HepG2 (cell line): ENCODE results near the gene DNPH1. TPM values are rescaled to one million over a fixed set of nuclear protein-coding genes. Genes with fewer than 3 reads are reported as not detected.

Experiments used
- ATAC-seq: fragments of 200-7000 bp; cut with Tn5 transposase; 3 replicates; pipeline ENCODE4 v1.9.1; 2020; ENCODE audit warnings: mild to moderate bottlenecking, moderate library complexity
- BruUV-seq: library from RNA; stranded (reverse); fragments of 400-500 nt; replicated peaks from 2 replicates; lab custom pipeline; 2021; lab: Mats Ljungman, UMichigan
- CTCF ChIA-PET: fragments of 300-600 bp; formaldehyde crosslinking; extraction: SDS; loops from one replicate; lab custom pipeline; 2021; ENCODE audit warnings: low total read pairs, inconsistent platforms, low intra/inter-chr PET ratio; lab: Yijun Ruan, JAX
- POLR2A ChIA-PET: fragments of 350-600 bp; sonication (Branson Sonifier 250); formaldehyde crosslinking; loops from one replicate; lab custom pipeline; 2020; ENCODE audit warnings: antibody characterized with exemption, inconsistent platforms; lab: Yijun Ruan, JAX
- DNase-seq: peaks from one replicate; pipeline ENCODE4 v3.0.0-alpha.2; 2015; ENCODE audit warnings: low spot score
- FAIRE-seq: peaks from 3 replicates; lab custom pipeline; 2011; peaks lifted over from hg19 to GRCh38; lab: Jason Lieb, UNC
- H2AFZ ChIP-seq: one replicate; pipeline ENCODE4 v1.6.1; 2011; ENCODE audit warnings: low read length, inconsistent platforms
- H3K27ac ChIP-seq: fragments of 300-600 bp; 3 replicates; pipeline ENCODE4 v1.8.0; 2011; ENCODE audit warnings: mixed run types, mild to moderate bottlenecking, mixed read lengths, low read length, inconsistent platforms; ENCODE audit not compliant: insufficient read depth; ENCODE audit errors: extremely low read length
- H3K27me3 ChIP-seq, 2 experiments: fragments of 200-600 bp in 1 of 2; 2 replicates in 1 of 2; 3 replicates in 1 of 2; pipeline versions ENCODE4 v1.6.0 to v1.8.0; 2011; ENCODE audit warnings: low read length in 2 of 2, mild to moderate bottlenecking in 2 of 2, moderate library complexity in 2 of 2, inconsistent platforms in 1 of 2; ENCODE audit not compliant: insufficient read depth in 2 of 2, control insufficient read depth in 1 of 2
- H3K36me3 ChIP-seq, 2 experiments: fragments of 200-600 bp in 1 of 2; replicated peaks in 1 of 2; 2 replicates in 1 of 2; 3 replicates in 1 of 2; pipeline versions ENCODE4 v1.5.1 to v1.8.0; 2011; ENCODE audit warnings: low read length in 2 of 2, inconsistent platforms in 1 of 2; ENCODE audit not compliant: insufficient read depth in 2 of 2, control insufficient read depth in 1 of 2
- H3K4me1 ChIP-seq: 2 replicates; pipeline ENCODE4 v1.5.1; 2012; ENCODE audit warnings: low read length, inconsistent platforms; ENCODE audit not compliant: insufficient read depth
- H3K4me2 ChIP-seq: 2 replicates; pipeline ENCODE4 v1.6.0; 2011; ENCODE audit warnings: low read depth, low read length, inconsistent platforms
- H3K4me3 ChIP-seq, 3 experiments: fragments of 200-600 bp in 1 of 3; sonication (generic), shearing (Covaris generic) in 1 of 3; replicated peaks in 1 of 3; 2 replicates each; pipeline ENCODE4 v1.5.1; 2011 to 2016; ENCODE audit warnings: low read length in 3 of 3, inconsistent platforms in 2 of 3, low read depth in 2 of 3, mild to moderate bottlenecking in 2 of 3, control low read depth in 1 of 3, mixed read lengths in 1 of 3; ENCODE audit not compliant: insufficient read depth in 1 of 3
- H3K79me2 ChIP-seq: one replicate; pipeline ENCODE4 v1.6.1; 2011; ENCODE audit warnings: low read length, inconsistent platforms; ENCODE audit not compliant: insufficient read depth
- H3K9ac ChIP-seq: 2 replicates; pipeline ENCODE4 v1.6.0; 2011; ENCODE audit warnings: mild to moderate bottlenecking, low read depth, low read length, inconsistent platforms; ENCODE audit not compliant: insufficient read depth
- H3K9me3 ChIP-seq: 2 replicates; pipeline ENCODE4 v1.5.1; 2012; ENCODE audit warnings: mild to moderate bottlenecking, low read length
- H4K20me1 ChIP-seq: 2 replicates; pipeline ENCODE4 v1.6.0; 2011; ENCODE audit warnings: inconsistent platforms, mild to moderate bottlenecking, low read length, moderate library complexity; ENCODE audit not compliant: insufficient read depth
- AKNA ChIP-seq: sonication (generic); formaldehyde crosslinking; IDR thresholded peaks from 2 replicates; pipeline ENCODE4 v1.4.0; 2020; ENCODE audit warnings: missing genetic modification reagents, borderline replicate concordance
- DMAP1 ChIP-seq: IDR thresholded peaks from 2 replicates; pipeline ENCODE4 v1.6.1; 2016
- HDAC6 ChIP-seq: fragments of 200-600 bp; sonication (generic); IDR thresholded peaks from 2 replicates; pipeline ENCODE4 v1.7.0; 2017; ENCODE audit warnings: mild to moderate bottlenecking, antibody characterized with exemption, low read length, low read depth
- MAFK ChIP-seq, 2 experiments: IDR thresholded peaks in 1 of 2; conservative IDR thresholded peaks in 1 of 2; 2 replicates each; pipeline ENCODE4 v1.6.1; 2011; ENCODE audit warnings: improper control_type of control experiment in 2 of 2, low read length in 2 of 2
- NFAT5 ChIP-seq: sonication (generic); formaldehyde crosslinking; IDR thresholded peaks from 2 replicates; pipeline ENCODE4 v1.4.0; 2020; ENCODE audit warnings: missing genetic modification reagents
- REPIN1 ChIP-seq: sonication (generic); formaldehyde crosslinking; IDR thresholded peaks from 2 replicates; pipeline ENCODE4 v1.8.0; 2022; ENCODE audit warnings: missing genetic modification reagents, low read depth, mild to moderate bottlenecking, borderline replicate concordance
- RXRB ChIP-seq: IDR thresholded peaks from 2 replicates; pipeline ENCODE4 v1.6.1; 2016; ENCODE audit warnings: borderline replicate concordance, missing genetic modification reagents, missing compliant biosample characterization
- ZNF629 ChIP-seq: sonication (generic); formaldehyde crosslinking; conservative IDR thresholded peaks from 2 replicates; pipeline ENCODE4 v1.5.0; 2020; ENCODE audit warnings: missing genetic modification reagents
- ZNF674 ChIP-seq: sonication (generic); formaldehyde crosslinking; IDR thresholded peaks from 2 replicates; pipeline ENCODE4 v1.5.0; 2020; ENCODE audit warnings: low read depth, mild to moderate bottlenecking, missing genetic modification reagents
- ZNF703 ChIP-seq: sonication (generic); formaldehyde crosslinking; IDR thresholded peaks from 2 replicates; pipeline ENCODE4 v1.5.1; 2020; ENCODE audit warnings: missing genetic modification reagents, mild to moderate bottlenecking, moderate library complexity, borderline replicate concordance
- ZNF878 ChIP-seq: sonication (generic); formaldehyde crosslinking; IDR thresholded peaks from 2 replicates; pipeline ENCODE4 v1.8.1; 2023; ENCODE audit warnings: mild to moderate bottlenecking, missing genetic modification reagents, moderate library complexity
- WGBS: methylation state at CpG from one replicate; pipeline ENCODE4 v1.1.6; 2017; ENCODE audit warnings: low lambda C conversion rate; 5-methylcytosine and 5-hydroxymethylcytosine counted together
- in situ Hi-C: cut with HindIII; loops from 2 replicates; pipeline ENCODE4 v1.10.0; 2017; ENCODE audit warnings: low pct_unique_long_range_greater_than_20kb; ENCODE audit not compliant: extremely low pct_ligation_motif_present
- intact Hi-C: fragments of 100-400 bp; cut with micrococcal nuclease; formaldehyde crosslinking; loops from one replicate; pipeline ENCODE4 v1.10.0; 2022; ENCODE audit not compliant: unreplicated experiment
- polyA plus RNA-seq, 8 experiments: library from polyadenylated mRNA; depleted of rRNA in 3 of 8; stranded (reverse) in 7 of 8; unstranded in 1 of 8; fragments of >200 nt; fragmentation: Illumina TruSeq in 4 of 8; extraction: Trizol in 4 of 8; gene quantifications; 2 replicates each; pipeline versions ENCODE4 v1.2.1 to v1.2.3, GENCODE V29; 2011 to 2016; ENCODE audit warnings: low read depth in 4 of 8, missing spikeins in 1 of 8, mixed read lengths in 1 of 8; ENCODE audit not compliant: insufficient read depth in 1 of 8
- total RNA-seq, 5 experiments: library from RNA; depleted of rRNA; stranded (reverse); fragments of >200 nt; fragmentation: Illumina TruSeq; extraction: Trizol; gene quantifications; 2 replicates each; pipeline ENCODE4 v1.2.3, GENCODE V29; 2016; ENCODE audit warnings: low read depth in 1 of 5

The DNPH1 gene
- total and polyA plus RNA-seq, 2 of the 13 experiments (the other 11 are each of a cell fraction or from before 2014, with no cell fraction given) = 56.5 to 75.1 TPM

GRCh38 chr6:43277306-43277642 is 48.0 kb upstream of the DNPH1 start:
- intact Hi-C loops = no loop called here
- Histone ChIP-seq H3K9ac (peak overlapping the region; percentile 97), H2AFZ (no peak overlapping the region), H4K20me1 (no peaks in the 10 kb centered on the region), H3K4me2 (peak overlapping the region; percentile 88), H3K27me3 (no peaks in the 10 kb centered on the region), H3K79me2 (peaks cover 7% of the 10 kb centered on the region), H3K4me3 (peak overlapping the region; percentile 33 to 86 (median 40); a peak in 5 of 6 replicates), H3K9me3 (no peaks in the 10 kb centered on the region), H3K36me3 (no peaks in the 10 kb centered on the region), H3K4me1 (peaks cover 96% of the 10 kb centered on the region), H3K27ac (peak overlapping the region; percentile 94)
- FAIRE-seq (no peak), ATAC-seq (no peak), DNase-seq (no peak)
- CTCF ChIA-PET = no interaction called here
- POLR2A ChIA-PET = interaction anchor here (1.0 to 20.0 kb wide), 10 partner anchors 9 to 159 kb away, joined by 3 to 314 read pairs (median 7); partner anchors contain the start of genes CRIP3, CUL9, SLC22A7 and ZNF318
- WGBS = 19% methylated on average over 6 of the region's 6 CpGs
- no TSS peak for BruUV-seq
- in situ Hi-C loops = no loop called here
- no peak for TF ChIP-seq DMAP1 (CRISPR knock-in tag)
- TF ChIP-seq ZNF878 (CRISPR knock-in tag) = no peak
- peak; percentile 48; the same call in 1 of the 2 replicates for TF ChIP-seq NFAT5 (CRISPR knock-in tag)
- TF ChIP-seq RXRB = no peak
- TF ChIP-seq AKNA (CRISPR knock-in tag) = no peak
- TF ChIP-seq REPIN1 (CRISPR knock-in tag) = no peak
- TF ChIP-seq MAFK (conservative IDR thresholded peaks at IDR 0.05 in 1 of 2, IDR thresholded peaks at IDR 0.05 in 1 of 2; ENCODE audit: low read length in 2 of 2) = no peak
- TF ChIP-seq HDAC6 = no peak
- no peak for TF ChIP-seq ZNF674
- no peak for TF ChIP-seq ZNF629
- TF ChIP-seq ZNF703 (CRISPR knock-in tag) = no peak
